ENCODE results near the gene ITGAV.

The ITGAV gene

DNA sequence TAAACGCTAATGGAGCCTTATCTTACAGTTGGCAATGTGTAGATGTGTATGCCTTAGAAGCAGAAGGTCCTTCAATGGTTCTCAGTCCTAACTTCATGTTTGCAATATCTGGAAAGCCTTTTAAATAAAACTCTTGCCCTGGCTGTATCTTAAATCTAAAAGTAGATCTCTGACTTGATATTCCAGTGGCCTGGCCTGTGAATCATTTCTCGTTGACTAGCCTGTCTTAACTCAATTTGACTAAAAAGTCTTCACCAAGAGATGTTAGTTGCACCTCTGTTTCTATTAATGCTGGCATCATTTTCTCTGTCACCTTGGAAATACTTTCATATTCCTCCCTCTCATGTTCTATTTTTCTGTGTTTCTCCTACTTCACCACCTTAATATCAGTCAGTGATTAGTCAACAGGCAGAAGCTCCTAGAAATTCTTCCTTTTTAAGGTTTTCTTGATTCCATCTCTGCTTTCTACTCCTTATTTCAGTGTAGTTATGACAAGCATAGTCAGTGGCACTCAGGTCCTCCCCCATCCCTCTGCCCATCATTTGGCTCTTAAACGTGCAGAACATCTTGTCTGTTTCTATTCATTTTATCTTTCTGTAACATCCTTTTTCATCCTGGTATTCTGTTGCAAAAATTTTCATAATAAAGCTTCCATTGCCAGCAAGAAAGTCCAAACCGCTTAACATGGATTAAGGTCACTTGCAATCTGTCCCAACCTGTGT lies 4.3 kb downstream of the ITGAV start:
- in situ Hi-C loops (cut with MboI; ENCODE audit: low sequenced_read_pairs, unreplicated experiment) = no loop called here
- DNase-seq (ENCODE audit: low spot score) = no peak
- TF ChIP-seq CTCF (IDR thresholded peaks at IDR 0.05; ENCODE audit: borderline replicate concordance, control extremely low read depth, extremely low read depth, insufficient read depth, missing control alignments) = no peak

- in situ Hi-C loops (cut with MboI; ENCODE audit: low sequenced_read_pairs, unreplicated experiment) = no loop called here
- DNase-seq (ENCODE audit: low spot score) = no peak
- TF ChIP-seq CTCF (IDR thresholded peaks at IDR 0.05; ENCODE audit: borderline replicate concordance, control extremely low read depth, extremely low read depth, insufficient read depth, missing control alignments) = no peak
Observed at GRCh38 chr2:186595219-186595618, 5.4 kb downstream of the ITGAV start.

GRCh38 chr2:186599186-186599778 lies 9.4 kb downstream of the ITGAV start:
- DNase-seq (ENCODE audit: low spot score) = no peak
- in situ Hi-C loops (cut with MboI; ENCODE audit: low sequenced_read_pairs, unreplicated experiment) = no loop called here
- TF ChIP-seq CTCF (IDR thresholded peaks at IDR 0.05; ENCODE audit: borderline replicate concordance, control extremely low read depth, extremely low read depth, insufficient read depth, missing control alignments) = no peak

DNA sequence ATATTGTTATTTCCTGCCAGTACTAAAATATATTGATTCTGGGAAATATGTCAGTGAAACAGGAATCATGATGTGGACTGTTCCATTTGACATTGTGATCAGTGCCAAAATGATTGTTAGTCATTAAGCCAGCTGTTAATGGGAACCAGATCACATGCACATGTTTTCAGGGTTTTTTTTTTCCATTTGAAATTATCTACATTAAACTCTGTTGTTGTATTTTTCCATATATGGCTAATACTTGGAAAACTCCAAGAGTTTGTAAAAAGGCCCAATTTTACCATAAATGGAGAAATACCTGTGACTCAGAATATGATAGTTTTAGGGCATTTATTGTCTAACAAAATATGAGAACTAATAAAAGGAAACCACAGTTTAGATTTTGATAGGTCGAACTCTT lies 13.4 kb downstream of the ITGAV start:
- TF ChIP-seq CTCF (IDR thresholded peaks at IDR 0.05; ENCODE audit: borderline replicate concordance, control extremely low read depth, extremely low read depth, insufficient read depth, missing control alignments) = no peak
- no peak for DNase-seq (ENCODE audit: low spot score)
- in situ Hi-C loops (cut with MboI; ENCODE audit: low sequenced_read_pairs, unreplicated experiment) = no loop called here

DNA sequence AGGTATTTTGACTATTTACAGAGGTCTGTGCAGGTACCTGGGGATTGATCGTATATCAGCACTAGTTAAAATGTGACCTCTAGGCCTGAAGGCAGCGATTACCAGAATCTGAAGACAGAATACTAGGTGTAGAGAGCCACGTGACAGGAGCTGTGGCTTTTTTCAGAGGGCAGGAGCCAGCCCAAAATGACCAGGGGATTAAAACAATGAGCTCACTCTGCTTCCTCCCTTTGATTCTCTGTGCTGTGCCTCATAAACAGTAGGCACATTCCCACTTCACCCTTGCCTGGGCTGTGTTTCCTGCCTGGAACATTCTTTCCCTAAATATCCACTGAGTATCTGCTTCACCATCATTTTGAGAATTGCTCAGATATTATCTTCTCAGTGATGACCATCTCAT lies 15.2 kb downstream of the ITGAV start:
- no peak for TF ChIP-seq CTCF (IDR thresholded peaks at IDR 0.05; ENCODE audit: borderline replicate concordance, control extremely low read depth, extremely low read depth, insufficient read depth, missing control alignments)
- DNase-seq (ENCODE audit: low spot score) = no peak
- in situ Hi-C loops (cut with MboI; ENCODE audit: low sequenced_read_pairs, unreplicated experiment) = no loop called here

DNA sequence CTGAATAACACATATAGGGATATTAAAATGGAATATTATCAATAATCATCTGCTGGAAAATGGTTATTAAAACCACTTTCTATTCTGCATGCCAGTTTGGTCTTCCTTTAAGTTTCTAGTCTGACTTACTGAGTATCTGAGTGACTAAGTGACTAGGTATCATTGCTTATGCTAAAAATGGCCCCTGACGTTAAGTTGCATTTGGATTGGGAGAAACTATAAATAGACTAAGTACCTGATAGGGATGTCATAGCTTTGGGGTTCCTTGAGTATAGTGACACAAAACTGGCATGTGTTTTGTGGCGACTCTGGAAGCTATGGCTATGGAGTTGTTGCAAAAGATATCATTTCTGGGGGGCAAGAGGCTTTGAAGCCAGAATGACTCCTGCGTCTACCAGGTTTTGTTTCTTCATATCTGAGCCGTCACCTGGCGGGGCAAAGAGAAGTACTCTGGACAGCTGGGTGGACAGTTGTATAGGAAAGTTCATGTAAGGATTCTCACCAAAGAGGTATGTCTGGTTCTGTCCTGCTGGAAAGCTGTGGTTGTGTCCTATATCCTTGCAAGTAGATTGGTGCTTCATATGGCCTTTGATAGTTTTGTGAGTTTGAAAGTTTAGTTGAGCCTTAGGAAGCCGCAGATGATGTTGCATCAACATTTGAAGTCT lies 17.9 kb downstream of the ITGAV start:
- DNase-seq (ENCODE audit: low spot score) = no peak
- in situ Hi-C loops (cut with MboI; ENCODE audit: low sequenced_read_pairs, unreplicated experiment) = no loop called here
- TF ChIP-seq CTCF (IDR thresholded peaks at IDR 0.05; ENCODE audit: borderline replicate concordance, control extremely low read depth, extremely low read depth, insufficient read depth, missing control alignments) = no peak
